HG03175 (cell line): ENCODE data around the gene CBX3.
A peak's percentile ranks its signal among the peaks of the same experiment; 100 is the strongest.
"Not testable (repeated sequence)": the region's sequence is repeated elsewhere in the genome, so short reads cannot be mapped to it uniquely, and the experiment has no call there.

Experiments used
- ATAC-seq: cut with Tn5 transposase; IDR thresholded peaks from one replicate; pipeline ENCODE4 v1.9.1; 2021; ENCODE audit warnings: mild to moderate bottlenecking, moderate library complexity; ENCODE audit not compliant: unreplicated experiment

CBX3 gene

GRCh38 chr7:26187380-26188205 is 14.0 kb upstream of the CBX3 start:
- ATAC-seq: no peak

GRCh38 chr7:26188206-26188956 is 13.2 kb upstream of the CBX3 start:
- no peak for ATAC-seq

DNA sequence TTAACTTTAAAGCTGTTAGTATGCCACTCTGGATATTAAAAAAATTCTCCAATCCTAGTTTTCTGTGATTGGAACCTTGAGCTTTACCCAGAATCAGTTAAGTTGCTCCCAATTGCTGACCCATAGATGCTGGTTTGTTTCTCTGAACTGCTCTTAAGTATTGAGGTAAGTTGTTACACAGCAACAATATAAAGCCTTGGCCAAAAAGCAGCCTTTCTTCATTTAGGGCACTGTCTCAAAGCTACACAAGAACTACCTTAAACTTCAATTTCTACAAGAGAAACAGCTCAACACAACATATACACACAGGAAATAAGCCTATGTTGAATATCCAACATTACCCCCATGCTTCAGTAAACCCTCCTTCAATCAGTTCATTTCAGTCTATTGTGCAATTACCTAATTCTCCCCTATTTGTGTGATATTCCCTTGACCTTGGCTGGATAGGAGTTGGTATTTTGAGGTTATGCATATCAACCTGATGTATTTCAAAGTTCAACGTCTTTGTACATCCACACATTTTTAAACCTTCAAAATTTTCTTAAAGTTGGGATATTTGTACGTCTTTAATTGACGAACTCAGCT is 12.5 kb upstream of the CBX3 start:
- ATAC-seq: no peak

- no peak for ATAC-seq
Observed at GRCh38 chr7:26189697-26190096, 11.8 kb upstream of the CBX3 start.

DNA sequence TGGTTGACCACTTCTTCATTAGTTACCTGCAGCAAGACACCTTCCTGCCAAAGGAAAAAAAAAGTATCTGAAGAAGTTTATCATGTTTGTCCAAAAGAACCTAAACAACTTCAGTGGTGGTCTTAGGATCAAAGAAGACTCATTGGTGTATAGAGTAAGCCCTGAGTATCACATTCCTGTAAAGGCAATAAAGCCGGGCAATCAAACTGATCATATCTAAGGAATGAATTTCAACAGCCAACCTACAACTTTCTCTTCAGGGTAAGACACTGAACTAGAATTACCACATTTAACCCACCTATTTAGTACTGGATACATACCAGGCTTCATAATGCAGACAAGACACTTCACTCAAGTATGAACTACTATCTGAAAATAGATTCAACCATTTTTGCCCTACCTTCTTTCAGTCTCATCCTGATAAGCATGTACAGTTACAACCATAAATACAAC is 11.1 kb upstream of the CBX3 start:
- ATAC-seq: no peak

DNA sequence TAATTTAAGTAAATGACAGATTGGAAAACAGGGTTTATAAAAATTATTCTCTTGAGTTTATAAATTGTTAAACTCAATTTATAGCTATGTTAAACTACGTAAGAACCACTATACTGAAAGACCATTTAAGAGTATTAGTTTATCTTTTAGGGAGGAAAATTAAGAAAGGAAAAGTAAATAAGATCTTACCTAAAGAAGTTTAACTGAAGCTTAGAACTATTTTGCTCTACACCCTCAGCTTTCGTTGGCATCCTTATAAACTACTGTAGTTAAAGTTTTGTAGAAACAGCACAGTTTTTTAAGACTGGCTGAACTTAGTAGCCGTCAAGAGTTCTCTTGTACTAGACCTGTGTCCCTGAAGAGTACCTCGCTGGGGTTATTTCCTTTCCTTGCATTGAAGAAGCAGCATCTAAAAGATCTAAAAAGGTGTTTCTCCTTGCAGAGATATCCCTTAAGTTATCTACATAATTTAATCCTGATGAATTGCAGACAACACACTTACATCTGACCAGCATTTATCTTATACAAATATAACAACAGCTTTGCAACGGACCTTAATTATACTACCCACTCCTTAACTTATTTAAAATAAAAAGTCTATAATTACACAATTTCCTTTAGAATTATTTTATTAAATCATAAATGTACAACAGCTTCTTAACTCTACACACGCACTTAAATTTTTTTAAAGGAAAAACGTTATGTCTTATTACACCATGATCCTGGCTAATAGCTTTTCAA is 10.1 kb upstream of the CBX3 start:
- no peak for ATAC-seq

DNA sequence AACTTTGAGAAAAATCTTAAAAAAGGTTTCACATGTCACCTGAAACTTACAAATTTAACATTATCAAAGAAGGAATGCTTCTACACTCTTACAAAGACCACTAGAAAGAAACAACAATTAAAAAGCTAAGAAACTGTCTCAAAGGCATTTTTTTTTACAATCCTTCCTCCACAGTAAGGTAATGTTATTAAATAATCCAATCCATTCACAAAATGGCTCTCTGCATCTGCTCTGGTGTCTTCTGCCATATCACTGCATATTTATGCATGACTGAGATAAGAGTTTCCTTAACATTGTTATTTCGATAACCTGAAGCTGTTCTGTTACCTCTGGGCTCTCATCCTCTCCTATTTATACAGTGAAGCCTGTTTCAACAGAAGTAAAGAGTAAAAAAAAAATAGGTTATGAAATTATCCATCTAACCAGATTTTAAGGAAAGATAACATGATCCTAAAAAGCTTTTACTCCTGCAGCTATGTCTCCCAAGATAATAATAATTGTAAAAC is 9.5 kb upstream of the CBX3 start:
- no peak for ATAC-seq

DNA sequence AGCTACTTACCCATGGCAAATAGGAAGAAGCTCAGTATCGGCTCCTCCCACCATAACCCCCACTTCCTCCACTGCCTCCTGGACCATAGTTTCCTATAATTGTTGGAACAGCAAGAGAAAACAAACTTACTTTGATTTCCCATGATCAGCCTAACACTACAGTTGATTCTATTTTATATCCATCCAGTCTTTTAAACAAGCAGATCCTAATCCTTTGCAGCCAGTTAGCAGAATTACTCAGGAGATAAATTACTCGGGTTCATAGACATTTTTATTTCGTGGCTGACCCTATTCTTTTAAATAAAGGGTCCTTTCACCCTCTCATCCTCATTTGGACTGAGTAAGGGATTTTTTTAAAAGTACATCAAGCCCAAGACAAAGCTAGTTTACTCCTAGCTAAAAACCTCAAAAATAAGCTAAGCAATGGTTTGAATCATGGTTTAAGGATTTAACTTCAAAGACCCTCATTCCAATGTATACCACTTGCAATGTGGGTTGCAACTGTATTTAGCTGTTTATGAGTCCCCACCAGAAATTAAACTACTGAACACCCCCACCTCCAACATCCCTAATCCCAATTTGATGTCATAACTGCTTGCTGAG is 9.0 kb upstream of the CBX3 start:
- ATAC-seq: no peak

DNA sequence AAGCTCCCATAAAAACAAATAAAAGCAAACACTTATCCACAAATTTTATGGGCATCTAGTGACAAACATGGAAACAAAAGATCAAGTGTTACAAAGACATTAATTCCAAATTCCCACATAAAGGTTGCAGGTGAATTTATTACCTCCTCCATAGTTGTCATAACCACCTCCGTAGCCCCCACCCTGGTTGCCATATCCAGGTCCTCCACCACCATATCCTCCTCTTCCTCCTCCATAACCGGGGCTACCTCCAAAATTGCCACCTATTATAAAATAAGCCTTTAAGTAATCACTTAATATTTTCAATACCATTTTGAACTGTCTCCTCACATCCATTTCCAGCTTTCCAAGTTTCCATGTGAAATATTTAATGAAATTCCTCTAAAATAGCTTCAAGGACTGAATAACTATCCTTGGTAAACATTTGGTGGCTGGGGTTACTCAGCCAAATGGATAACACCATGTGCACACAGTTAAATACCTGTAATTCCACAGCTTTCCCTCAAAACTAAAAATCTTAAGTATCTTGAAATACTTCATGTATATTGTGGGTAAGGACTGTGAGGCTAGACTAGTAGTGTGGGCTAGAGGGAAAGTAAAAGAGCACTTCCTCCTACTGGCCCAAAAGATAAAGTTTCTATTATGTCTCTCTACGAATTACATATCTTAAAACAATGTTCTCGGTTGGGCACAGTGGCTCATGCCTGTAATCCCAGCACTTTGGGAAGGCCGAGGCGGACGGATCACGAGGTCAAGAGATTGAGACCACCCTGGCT is 7.9 kb upstream of the CBX3 start:
- no peak for ATAC-seq

DNA sequence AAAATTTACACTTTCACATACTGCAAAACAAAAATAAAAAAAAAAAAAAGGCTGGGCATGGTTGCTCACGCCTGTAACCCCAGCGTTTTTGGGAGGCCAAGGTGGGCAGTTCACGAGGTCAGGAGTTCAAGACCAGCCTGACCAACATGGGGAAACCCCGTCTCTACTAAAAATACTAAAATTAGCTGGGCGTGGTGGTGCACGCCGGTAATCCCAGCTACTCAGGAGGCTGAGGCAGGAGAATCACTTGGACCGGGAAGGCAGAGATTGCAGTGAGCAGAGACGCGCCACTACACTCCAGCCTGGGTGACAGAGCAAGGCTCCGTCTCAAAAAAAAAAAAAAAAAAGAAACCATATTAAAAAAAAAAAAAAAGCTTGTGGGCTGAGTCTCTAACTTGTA is 6.8 kb upstream of the CBX3 start:
- ATAC-seq: not testable (repeated sequence)

DNA sequence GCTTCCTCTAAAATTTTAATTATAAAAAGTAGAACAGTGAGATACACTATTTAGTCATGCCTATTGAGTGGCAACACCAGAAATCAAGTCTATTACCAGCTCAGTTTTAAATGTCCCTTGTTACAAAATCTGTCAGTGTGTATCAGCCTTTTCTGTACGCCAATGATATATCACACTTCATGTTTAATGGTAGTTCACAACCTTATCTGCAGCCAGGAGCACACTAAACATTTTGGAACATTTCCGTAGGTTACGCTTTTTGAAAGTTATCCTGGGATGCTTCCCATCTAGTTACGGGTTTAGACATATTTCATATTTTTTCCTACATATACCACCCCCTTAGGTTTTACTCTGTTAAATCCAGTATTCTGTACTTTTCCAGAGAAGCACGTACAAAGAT is 6.4 kb upstream of the CBX3 start:
- no peak for ATAC-seq

DNA sequence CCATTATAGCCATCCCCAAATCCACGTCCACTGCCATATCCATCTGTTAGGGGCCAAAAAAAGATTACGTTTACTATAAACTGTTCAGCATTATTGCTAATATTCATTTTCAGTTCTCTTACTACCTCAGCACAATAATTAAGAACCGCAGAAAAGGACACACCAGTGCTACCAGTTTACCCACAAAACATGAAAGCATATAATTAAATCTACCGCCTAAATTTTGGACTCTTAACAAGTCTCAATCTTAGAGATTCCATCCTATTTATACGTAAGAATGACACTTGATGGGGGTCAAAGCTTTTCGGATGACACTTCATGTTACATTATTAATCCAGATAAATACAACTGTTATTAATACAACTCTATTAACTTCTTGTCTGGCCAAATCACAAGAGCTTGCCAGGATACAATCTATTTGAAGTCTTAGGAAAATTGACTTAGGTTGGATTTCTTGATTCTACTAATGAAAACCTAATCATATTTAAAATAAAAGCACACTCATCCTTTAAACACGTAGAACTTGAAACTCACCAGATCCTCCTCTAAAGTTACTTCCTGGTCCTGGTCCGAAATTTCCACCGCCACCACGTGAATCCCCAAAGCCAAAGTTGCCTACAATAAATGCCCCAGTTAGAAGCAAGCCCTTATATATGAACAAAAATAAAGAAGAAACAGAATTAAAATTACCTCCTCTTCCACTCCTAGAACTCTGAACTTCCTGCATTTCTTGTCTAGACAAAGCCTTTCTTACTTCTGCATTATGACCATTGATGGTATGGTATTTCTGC is 5.5 kb upstream of the CBX3 start:
- no peak for ATAC-seq

GRCh38 chr7:26197153-26198115 is 4.1 kb upstream of the CBX3 start:
- ATAC-seq: no peak

- no peak for ATAC-seq
Observed at GRCh38 chr7:26198133-26198780, 3.3 kb upstream of the CBX3 start.

- ATAC-seq: no peak
Observed at GRCh38 chr7:26198781-26199169, 2.8 kb upstream of the CBX3 start.

- no peak for ATAC-seq
Observed at GRCh38 chr7:26199301-26200037, 2.1 kb upstream of the CBX3 start.

- ATAC-seq: peak; percentile 8
Observed at GRCh38 chr7:26200038-26200443, 1.5 kb upstream of the CBX3 start.
